IMR-90 (cell line): Measurements from ENCODE around the gene NAV2. TPM values are rescaled to one million over a fixed set of nuclear protein-coding genes. Genes with fewer than 3 reads are reported as not detected.

ENCODE experiments used
- ATAC-seq: fragments of 200-7000 bp; cut with Tn5 transposase; 2 replicates; pipeline ENCODE4 v1.9.1; 2020; ENCODE audit warnings: low read depth, mild to moderate bottlenecking, moderate library complexity
- BruUV-seq: library from RNA; stranded (reverse); fragments of 400-500 nt; replicated peaks from 2 replicates; lab custom pipeline; 2021; lab: Mats Ljungman, UMichigan
- CTCF ChIA-PET: fragments of 300-600 bp; formaldehyde crosslinking; extraction: SDS; loops from one replicate; lab custom pipeline; 2021; ENCODE audit warnings: antibody characterized with exemption; lab: Yijun Ruan, JAX
- POLR2A ChIA-PET: fragments of 300-600 bp; sonication (Branson Sonifier 250); formaldehyde crosslinking; loops from one replicate; lab custom pipeline; 2022; ENCODE audit warnings: antibody characterized with exemption; ENCODE audit not compliant: unreplicated experiment; lab: Charles Lee
- DNase-seq: peaks from one replicate; pipeline ENCODE4 v3.0.0; 2013
- H2AFZ ChIP-seq: replicated peaks from 2 replicates; pipeline ENCODE3; 2013; ENCODE audit warnings: low read length, mild to moderate bottlenecking; ENCODE audit not compliant: poor library complexity
- H2AK5ac ChIP-seq: 2 replicates; pipeline ENCODE4 v1.6.1; 2013; ENCODE audit warnings: low read depth, low read length, inconsistent platforms
- H2AK9ac ChIP-seq: replicated peaks from 2 replicates; pipeline ENCODE3; 2013; ENCODE audit warnings: mild to moderate bottlenecking, low read depth, low read length, moderate library complexity; ENCODE audit not compliant: poor library complexity
- H2BK120ac ChIP-seq: 2 replicates; pipeline ENCODE4 v1.6.1; 2013; ENCODE audit warnings: low read depth, low read length, inconsistent platforms
- H2BK15ac ChIP-seq: 3 replicates; pipeline ENCODE4 v1.6.1; 2013; ENCODE audit warnings: low read depth, low read length, inconsistent platforms
- H2BK20ac ChIP-seq: 2 replicates; pipeline ENCODE4 v1.6.1; 2013; ENCODE audit warnings: low read depth, mild to moderate bottlenecking, inconsistent platforms, low read length, moderate library complexity
- H2BK5ac ChIP-seq: 2 replicates; pipeline ENCODE4 v1.6.1; 2013; ENCODE audit warnings: mild to moderate bottlenecking, low read depth, low read length, inconsistent platforms; ENCODE audit not compliant: poor library complexity, severe bottlenecking
- H3K14ac ChIP-seq: replicated peaks from 2 replicates; pipeline ENCODE4 v1.6.1; 2013; ENCODE audit warnings: low read depth, low read length, inconsistent platforms
- H3K18ac ChIP-seq: 2 replicates; pipeline ENCODE4 v1.6.1; 2013; ENCODE audit warnings: low read depth, low read length, control low read depth
- H3K23ac ChIP-seq: 2 replicates; pipeline ENCODE4 v1.6.1; 2013; ENCODE audit warnings: low read depth, low read length, inconsistent platforms
- H3K27ac ChIP-seq: 2 replicates; pipeline ENCODE4 v1.5.1; 2013; ENCODE audit warnings: mild to moderate bottlenecking, control low read depth, low read length; ENCODE audit not compliant: insufficient read depth
- H3K27me3 ChIP-seq: 2 replicates; pipeline ENCODE4 v1.6.1; 2013; ENCODE audit warnings: low read length; ENCODE audit not compliant: control insufficient read depth, insufficient read depth
- H3K36me3 ChIP-seq: 2 replicates; pipeline ENCODE4 v1.6.1; 2013; ENCODE audit warnings: low read length, mixed read lengths; ENCODE audit not compliant: control insufficient read depth, insufficient read depth
- H3K4ac ChIP-seq: 2 replicates; pipeline ENCODE4 v1.6.1; 2013; ENCODE audit warnings: low read depth, low read length, inconsistent platforms
- H3K4me1 ChIP-seq: 2 replicates; pipeline ENCODE4 v1.6.1; 2013; ENCODE audit warnings: low read length, mixed read lengths; ENCODE audit not compliant: control insufficient read depth, insufficient read depth
- H3K4me2 ChIP-seq: 2 replicates; pipeline ENCODE4 v1.6.1; 2013; ENCODE audit warnings: low read depth, mild to moderate bottlenecking, control low read depth, low read length, moderate library complexity
- H3K4me3 ChIP-seq: 2 replicates; pipeline ENCODE4 v1.5.1; 2013; ENCODE audit warnings: low read depth, mild to moderate bottlenecking, control low read depth, low read length, moderate library complexity; ENCODE audit not compliant: insufficient read depth
- H3K56ac ChIP-seq: 2 replicates; pipeline ENCODE4 v1.6.1; 2013; ENCODE audit warnings: low read length, inconsistent platforms; ENCODE audit not compliant: insufficient read depth; ENCODE audit errors: extremely low read depth
- H3K79me1 ChIP-seq, 2 experiments: 2 replicates each; pipeline ENCODE4 v1.6.1; 2013; ENCODE audit warnings: low read length in 2 of 2, inconsistent platforms in 1 of 2, low read depth in 1 of 2
- H3K9ac ChIP-seq: 2 replicates; pipeline ENCODE4 v1.6.1; 2013; ENCODE audit warnings: low read depth, low read length, control low read depth
- H3K9me1 ChIP-seq: 2 replicates; pipeline ENCODE4 v1.6.1; 2013; ENCODE audit warnings: low read length, inconsistent platforms; ENCODE audit not compliant: insufficient read depth
- H3K9me3 ChIP-seq: 2 replicates; pipeline ENCODE4 v1.6.1; 2013; ENCODE audit warnings: low read length; ENCODE audit not compliant: control insufficient read depth, insufficient read depth
- H4K20me1 ChIP-seq: 2 replicates; pipeline ENCODE4 v1.6.1; 2013; ENCODE audit warnings: low read length, inconsistent platforms; ENCODE audit not compliant: insufficient read depth
- H4K5ac ChIP-seq: 2 replicates; pipeline ENCODE4 v1.6.1; 2013; ENCODE audit warnings: mild to moderate bottlenecking, low read depth, low read length, control low read depth
- H4K8ac ChIP-seq, 2 experiments: 2 replicates each; pipeline ENCODE4 v1.6.1; 2013; ENCODE audit warnings: low read depth in 2 of 2, low read length in 2 of 2, control low read depth in 1 of 2, inconsistent platforms in 1 of 2
- H4K91ac ChIP-seq: 2 replicates; pipeline ENCODE4 v1.6.1; 2013; ENCODE audit warnings: low read depth, low read length, inconsistent platforms; ENCODE audit not compliant: insufficient read depth
- CEBPB ChIP-seq: IDR thresholded peaks from 2 replicates; pipeline ENCODE4 v1.6.1; 2012; ENCODE audit warnings: low read depth, low read length, improper control_type of control experiment
- CTCF ChIP-seq: conservative IDR thresholded peaks from 2 replicates; pipeline ENCODE4 v1.5.1; 2012; ENCODE audit warnings: mild to moderate bottlenecking, low read depth, low read length, improper control_type of control experiment
- ELK1 ChIP-seq: fragments of 150-350 bp; IDR thresholded peaks from 2 replicates; pipeline ENCODE4 v1.6.1; 2016; ENCODE audit warnings: low read depth, mild to moderate bottlenecking, low read length, moderate library complexity, borderline replicate concordance
- WGBS, 2 experiments: methylation state at CpG; one replicate each; pipeline versions ENCODE4 v1.1.5 to v1.1.7; 2013; ENCODE audit warnings: missing lambda C conversion rate in 2 of 2; ENCODE audit not compliant: insufficient read length in 1 of 2; ENCODE audit errors: extremely low coverage in 2 of 2; 5-methylcytosine and 5-hydroxymethylcytosine counted together
- dilution Hi-C: fragments of 300-500 bp; cut with HindIII; formaldehyde crosslinking; loops from one replicate; pipeline ENCODE4 v1.14.3; 2018; ENCODE audit warnings: low sequenced_read_pairs; ENCODE audit not compliant: unreplicated experiment
- in situ Hi-C: fragments of 300-500 bp; cut with MboI; formaldehyde crosslinking; loops from 3 replicates; pipeline ENCODE4 v1.14.3; 2019; ENCODE audit warnings: low sequenced_read_pairs, inconsistent platforms, mixed read lengths
- intact Hi-C: fragments of 100-400 bp; cut with micrococcal nuclease; formaldehyde crosslinking; loops from 2 replicates; pipeline ENCODE4 v1.10.0; 2022
- polyA plus RNA-seq, 3 experiments: library from polyadenylated mRNA; depleted of rRNA; stranded (reverse); fragments of >200 nt; gene quantifications; 2 replicates each; pipeline ENCODE4 v1.2.3, GENCODE V29; 2012; ENCODE audit warnings: low replicate concordance in 1 of 3
- total RNA-seq: library from RNA; depleted of rRNA; stranded (reverse); fragments of >200 nt; gene quantifications from 2 replicates; pipeline ENCODE4 v1.2.3, GENCODE V29; 2012

Gene NAV2
- total and polyA plus RNA-seq, 2 of the 4 experiments (the other 2 are of a cell fraction) = 4.5 to 12.6 TPM

- CTCF ChIA-PET = no interaction called here
Observed at GRCh38 chr11:20011307-20011951, 298.8 kb downstream of the NAV2 start.

More at GRCh38 chr11:20011307-20011951, 298.8 kb downstream of the NAV2 start:
- dilution Hi-C loops = no loop called here
- Histone ChIP-seq H3K27me3 (no peaks in the 10 kb centered on the region), H2AK5ac (no peak overlapping the region), H3K14ac (no peak overlapping the region), H4K91ac (no peak overlapping the region), H2BK5ac (no peak overlapping the region), H4K20me1 (no peaks in the 10 kb centered on the region; the same call in 1 of the 2 replicates), H2BK20ac (no peak overlapping the region), H2AK9ac (no peak overlapping the region), H4K5ac (no peak overlapping the region), H3K4me1 (peaks cover 9% of the 10 kb centered on the region), H3K23ac (no peak overlapping the region), H3K79me1 (peaks cover 4 to 22% of the 10 kb centered on the region in 2 experiments; a peak in 3 of 4 replicates), H4K8ac (no peak overlapping the region), H2BK15ac (no peak overlapping the region), H3K36me3 (no peaks in the 10 kb centered on the region), H3K9ac (no peak overlapping the region), H3K27ac (no peak overlapping the region), H3K9me1 (peaks cover 3% of the 10 kb centered on the region; the same call in 1 of the 2 replicates), H3K4me2 (no peak overlapping the region), H2BK120ac (no peak overlapping the region), H3K18ac (peak overlapping the region; percentile 6; the same call in 1 of the 2 replicates), H3K56ac (no peak overlapping the region), H3K4me3 (no peak overlapping the region), H3K4ac (no peak overlapping the region), H2AFZ (no peak overlapping the region), H3K9me3 (no peaks in the 10 kb centered on the region)
- BruUV-seq = no TSS peak
- WGBS, 2 experiments = no CpG with 5 or more reads among the region's 5 CpGs
- in situ Hi-C loops = no loop called here
- intact Hi-C loops = no loop called here
- no peak for ATAC-seq
- no peak for DNase-seq
- POLR2A ChIA-PET = no interaction called here
- TF ChIP-seq ELK1 (no peak), CEBPB (peak; percentile 36; the same call in 1 of the 2 replicates), CTCF (no peak)
